H1 (cell line): ENCODE data around the gene PITPNB. TPM values are rescaled to one million over a fixed set of nuclear protein-coding genes. Genes with fewer than 3 reads are reported as not detected.

Source experiments
- CHD2 ChIP-seq: IDR thresholded peaks from 2 replicates; pipeline ENCODE4 v1.6.1; 2012; ENCODE audit warnings: low read length, improper control_type of control experiment
- RAD21 ChIP-seq, 2 experiments: IDR thresholded peaks in 1 of 2; conservative IDR thresholded peaks in 1 of 2; 2 replicates each; pipeline ENCODE4 v1.6.1; 2011; ENCODE audit warnings: low read depth in 2 of 2, low read length in 2 of 2, improper control_type of control experiment in 1 of 2, inconsistent platforms in 1 of 2, mild to moderate bottlenecking in 1 of 2, moderate library complexity in 1 of 2
- SAP30 ChIP-seq: fragments of 300-600 bp; sonication (generic); IDR thresholded peaks from 2 replicates; pipeline ENCODE4 v1.7.1; 2012; ENCODE audit warnings: low read length, moderate library complexity, mild to moderate bottlenecking, inconsistent platforms; ENCODE audit not compliant: insufficient read depth, insufficient replicate concordance
- YY1 ChIP-seq: IDR thresholded peaks from 2 replicates; pipeline ENCODE4 v1.6.1; 2011; ENCODE audit warnings: low read depth, mild to moderate bottlenecking, low read length
- polyA plus RNA-seq, 7 experiments: library from polyadenylated mRNA; depleted of rRNA in 3 of 7; stranded (reverse) in 5 of 7; unstranded in 2 of 7; fragments of >200 nt in 5 of 7; fragments of 200-250 nt in 2 of 7; gene quantifications; 1 replicate in 5 of 7; 2 replicates in 1 of 7; 4 replicates in 1 of 7; pipeline versions ENCODE4 v1.2.1 to v1.2.3, GENCODE V29; 2011 to 2013; ENCODE audit warnings: missing spikeins in 2 of 7, mixed read lengths in 2 of 7
- total RNA-seq: library from RNA; stranded (reverse); fragmentation: NEBNext Ultra II Directional; extraction: Animal tissue kit (Norgen Biotek cat#: 25700); gene quantifications from 2 replicates; pipeline ENCODE4 v1.2.1, GENCODE V29; 2021
- TF ChIP-seq, protein P1 (sequence below): fragments of 300-600 bp; sonication (generic); IDR thresholded peaks from 2 replicates; pipeline ENCODE4 v1.7.1; 2012; ENCODE audit warnings: low read length, moderate library complexity, mild to moderate bottlenecking, inconsistent platforms; ENCODE audit not compliant: insufficient replicate concordance
- TF ChIP-seq, protein P2 (sequence below), 3 experiments: IDR thresholded peaks; 1 replicate in 2 of 3; 2 replicates in 1 of 3; pipeline versions ENCODE4 v1.5.1 to v1.6.1; 2011; ENCODE audit warnings: low read length in 3 of 3, mild to moderate bottlenecking in 3 of 3, inconsistent platforms in 2 of 3, low read depth in 1 of 3, moderate library complexity in 1 of 3; ENCODE audit not compliant: insufficient read depth in 1 of 3; ENCODE audit errors: control extremely low read depth in 1 of 3

Gene PITPNB
- total and polyA plus RNA-seq, 2 of the 8 experiments (the other 6 are each of a cell fraction or from before 2014, with no cell fraction given): 24.6 to 89.3 TPM

DNA sequence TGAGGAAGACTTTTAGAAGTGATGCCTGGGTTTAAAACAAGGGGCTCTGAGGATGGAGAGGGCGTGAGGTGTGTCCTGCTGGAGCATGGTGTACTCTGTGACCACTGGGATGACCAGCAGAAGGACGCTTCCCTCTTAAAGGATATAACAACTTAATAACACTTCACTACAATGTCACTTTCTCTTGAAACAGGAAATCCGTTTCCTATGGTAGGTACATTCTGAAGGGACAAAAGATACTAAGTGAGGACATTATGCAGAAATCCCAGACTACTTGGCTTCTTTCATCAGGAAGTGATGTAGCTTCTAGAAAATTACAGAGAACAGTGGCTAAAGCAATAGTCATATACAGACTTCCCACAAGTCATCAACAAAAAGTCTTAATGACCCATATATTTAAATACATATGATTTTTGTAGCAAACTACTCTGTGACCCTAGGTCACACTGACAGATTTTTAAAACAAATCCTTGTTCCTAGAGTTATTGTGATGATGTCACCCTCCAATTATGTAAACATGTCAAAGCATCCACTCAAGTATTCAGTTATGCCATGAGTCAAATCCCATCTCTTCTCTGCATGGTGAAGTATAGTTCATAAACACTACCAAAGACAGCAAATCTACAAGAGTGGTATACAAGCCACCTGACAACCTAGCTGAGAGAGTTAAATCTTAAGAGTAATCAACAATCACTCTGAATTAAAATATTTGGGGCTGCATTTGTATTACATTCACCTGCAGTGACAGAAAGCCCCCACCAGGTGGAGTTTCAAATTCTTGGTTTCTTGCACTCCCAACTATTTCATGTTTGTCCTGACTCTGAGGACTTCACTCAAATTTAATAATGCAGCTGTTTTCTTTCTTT, 32.8 kb downstream of the PITPNB start (continued):
- TF ChIP-seq, protein P1, sequence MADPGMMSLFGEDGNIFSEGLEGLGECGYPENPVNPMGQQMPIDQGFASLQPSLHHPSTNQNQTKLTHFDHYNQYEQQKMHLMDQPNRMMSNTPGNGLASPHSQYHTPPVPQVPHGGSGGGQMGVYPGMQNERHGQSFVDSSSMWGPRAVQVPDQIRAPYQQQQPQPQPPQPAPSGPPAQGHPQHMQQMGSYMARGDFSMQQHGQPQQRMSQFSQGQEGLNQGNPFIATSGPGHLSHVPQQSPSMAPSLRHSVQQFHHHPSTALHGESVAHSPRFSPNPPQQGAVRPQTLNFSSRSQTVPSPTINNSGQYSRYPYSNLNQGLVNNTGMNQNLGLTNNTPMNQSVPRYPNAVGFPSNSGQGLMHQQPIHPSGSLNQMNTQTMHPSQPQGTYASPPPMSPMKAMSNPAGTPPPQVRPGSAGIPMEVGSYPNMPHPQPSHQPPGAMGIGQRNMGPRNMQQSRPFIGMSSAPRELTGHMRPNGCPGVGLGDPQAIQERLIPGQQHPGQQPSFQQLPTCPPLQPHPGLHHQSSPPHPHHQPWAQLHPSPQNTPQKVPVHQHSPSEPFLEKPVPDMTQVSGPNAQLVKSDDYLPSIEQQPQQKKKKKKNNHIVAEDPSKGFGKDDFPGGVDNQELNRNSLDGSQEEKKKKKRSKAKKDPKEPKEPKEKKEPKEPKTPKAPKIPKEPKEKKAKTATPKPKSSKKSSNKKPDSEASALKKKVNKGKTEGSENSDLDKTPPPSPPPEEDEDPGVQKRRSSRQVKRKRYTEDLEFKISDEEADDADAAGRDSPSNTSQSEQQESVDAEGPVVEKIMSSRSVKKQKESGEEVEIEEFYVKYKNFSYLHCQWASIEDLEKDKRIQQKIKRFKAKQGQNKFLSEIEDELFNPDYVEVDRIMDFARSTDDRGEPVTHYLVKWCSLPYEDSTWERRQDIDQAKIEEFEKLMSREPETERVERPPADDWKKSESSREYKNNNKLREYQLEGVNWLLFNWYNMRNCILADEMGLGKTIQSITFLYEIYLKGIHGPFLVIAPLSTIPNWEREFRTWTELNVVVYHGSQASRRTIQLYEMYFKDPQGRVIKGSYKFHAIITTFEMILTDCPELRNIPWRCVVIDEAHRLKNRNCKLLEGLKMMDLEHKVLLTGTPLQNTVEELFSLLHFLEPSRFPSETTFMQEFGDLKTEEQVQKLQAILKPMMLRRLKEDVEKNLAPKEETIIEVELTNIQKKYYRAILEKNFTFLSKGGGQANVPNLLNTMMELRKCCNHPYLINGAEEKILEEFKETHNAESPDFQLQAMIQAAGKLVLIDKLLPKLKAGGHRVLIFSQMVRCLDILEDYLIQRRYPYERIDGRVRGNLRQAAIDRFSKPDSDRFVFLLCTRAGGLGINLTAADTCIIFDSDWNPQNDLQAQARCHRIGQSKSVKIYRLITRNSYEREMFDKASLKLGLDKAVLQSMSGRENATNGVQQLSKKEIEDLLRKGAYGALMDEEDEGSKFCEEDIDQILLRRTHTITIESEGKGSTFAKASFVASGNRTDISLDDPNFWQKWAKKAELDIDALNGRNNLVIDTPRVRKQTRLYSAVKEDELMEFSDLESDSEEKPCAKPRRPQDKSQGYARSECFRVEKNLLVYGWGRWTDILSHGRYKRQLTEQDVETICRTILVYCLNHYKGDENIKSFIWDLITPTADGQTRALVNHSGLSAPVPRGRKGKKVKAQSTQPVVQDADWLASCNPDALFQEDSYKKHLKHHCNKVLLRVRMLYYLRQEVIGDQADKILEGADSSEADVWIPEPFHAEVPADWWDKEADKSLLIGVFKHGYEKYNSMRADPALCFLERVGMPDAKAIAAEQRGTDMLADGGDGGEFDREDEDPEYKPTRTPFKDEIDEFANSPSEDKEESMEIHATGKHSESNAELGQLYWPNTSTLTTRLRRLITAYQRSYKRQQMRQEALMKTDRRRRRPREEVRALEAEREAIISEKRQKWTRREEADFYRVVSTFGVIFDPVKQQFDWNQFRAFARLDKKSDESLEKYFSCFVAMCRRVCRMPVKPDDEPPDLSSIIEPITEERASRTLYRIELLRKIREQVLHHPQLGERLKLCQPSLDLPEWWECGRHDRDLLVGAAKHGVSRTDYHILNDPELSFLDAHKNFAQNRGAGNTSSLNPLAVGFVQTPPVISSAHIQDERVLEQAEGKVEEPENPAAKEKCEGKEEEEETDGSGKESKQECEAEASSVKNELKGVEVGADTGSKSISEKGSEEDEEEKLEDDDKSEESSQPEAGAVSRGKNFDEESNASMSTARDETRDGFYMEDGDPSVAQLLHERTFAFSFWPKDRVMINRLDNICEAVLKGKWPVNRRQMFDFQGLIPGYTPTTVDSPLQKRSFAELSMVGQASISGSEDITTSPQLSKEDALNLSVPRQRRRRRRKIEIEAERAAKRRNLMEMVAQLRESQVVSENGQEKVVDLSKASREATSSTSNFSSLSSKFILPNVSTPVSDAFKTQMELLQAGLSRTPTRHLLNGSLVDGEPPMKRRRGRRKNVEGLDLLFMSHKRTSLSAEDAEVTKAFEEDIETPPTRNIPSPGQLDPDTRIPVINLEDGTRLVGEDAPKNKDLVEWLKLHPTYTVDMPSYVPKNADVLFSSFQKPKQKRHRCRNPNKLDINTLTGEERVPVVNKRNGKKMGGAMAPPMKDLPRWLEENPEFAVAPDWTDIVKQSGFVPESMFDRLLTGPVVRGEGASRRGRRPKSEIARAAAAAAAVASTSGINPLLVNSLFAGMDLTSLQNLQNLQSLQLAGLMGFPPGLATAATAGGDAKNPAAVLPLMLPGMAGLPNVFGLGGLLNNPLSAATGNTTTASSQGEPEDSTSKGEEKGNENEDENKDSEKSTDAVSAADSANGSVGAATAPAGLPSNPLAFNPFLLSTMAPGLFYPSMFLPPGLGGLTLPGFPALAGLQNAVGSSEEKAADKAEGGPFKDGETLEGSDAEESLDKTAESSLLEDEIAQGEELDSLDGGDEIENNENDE: no peak
- TF ChIP-seq, protein P2, sequence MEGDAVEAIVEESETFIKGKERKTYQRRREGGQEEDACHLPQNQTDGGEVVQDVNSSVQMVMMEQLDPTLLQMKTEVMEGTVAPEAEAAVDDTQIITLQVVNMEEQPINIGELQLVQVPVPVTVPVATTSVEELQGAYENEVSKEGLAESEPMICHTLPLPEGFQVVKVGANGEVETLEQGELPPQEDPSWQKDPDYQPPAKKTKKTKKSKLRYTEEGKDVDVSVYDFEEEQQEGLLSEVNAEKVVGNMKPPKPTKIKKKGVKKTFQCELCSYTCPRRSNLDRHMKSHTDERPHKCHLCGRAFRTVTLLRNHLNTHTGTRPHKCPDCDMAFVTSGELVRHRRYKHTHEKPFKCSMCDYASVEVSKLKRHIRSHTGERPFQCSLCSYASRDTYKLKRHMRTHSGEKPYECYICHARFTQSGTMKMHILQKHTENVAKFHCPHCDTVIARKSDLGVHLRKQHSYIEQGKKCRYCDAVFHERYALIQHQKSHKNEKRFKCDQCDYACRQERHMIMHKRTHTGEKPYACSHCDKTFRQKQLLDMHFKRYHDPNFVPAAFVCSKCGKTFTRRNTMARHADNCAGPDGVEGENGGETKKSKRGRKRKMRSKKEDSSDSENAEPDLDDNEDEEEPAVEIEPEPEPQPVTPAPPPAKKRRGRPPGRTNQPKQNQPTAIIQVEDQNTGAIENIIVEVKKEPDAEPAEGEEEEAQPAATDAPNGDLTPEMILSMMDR (IDR thresholded peaks at IDR 0.05; ENCODE audit: control extremely low read depth in 1 of 3, insufficient read depth in 1 of 3, low read depth in 1 of 3, low read length in 3 of 3): peak in 2 of 3 experiments; percentile 58 to 59; a peak in 3 of 4 replicates
- TF ChIP-seq YY1 (no peak), CHD2 (no peak), SAP30 (no peak), RAD21 (IDR thresholded peaks at IDR 0.05 in 1 of 2, conservative IDR thresholded peaks at IDR 0.05 in 1 of 2; ENCODE audit: low read depth in 2 of 2, low read length in 2 of 2) (peak; percentile 41 to 56)
